Coronary artery (tissue), 2 donors: ENCODE data around the gene SYNC.
A peak's percentile ranks its signal among the peaks of the same experiment; 100 is the strongest.

Source experiments
- DNase-seq: peaks from one replicate; pipeline ENCODE4 v3.0.0-alpha.2; 2017; ENCODE audit warnings: low spot score
- H3K27ac ChIP-seq, 2 donors: fragments of 200-600 bp; sonication (generic); one replicate each; pipeline ENCODE4 v1.5.1; 2016 to 2019
- H3K4me3 ChIP-seq: fragments of 200-600 bp; sonication (generic); 2 replicates; pipeline ENCODE4 v1.5.1; 2016; ENCODE audit warnings: mild to moderate bottlenecking, moderate library complexity
- CTCF ChIP-seq: fragments of 200-600 bp; sonication (generic); IDR thresholded peaks from one replicate; pipeline ENCODE4 v1.5.1; 2019; ENCODE audit warnings: antibody characterized with exemption

The SYNC gene

GRCh38 chr1:32743380-32744070, 41.0 kb upstream of the SYNC start:
- H3K4me3 ChIP-seq: peak overlapping the region; percentile 91
- DNase-seq: no peak
- H3K27ac ChIP-seq: peak overlapping the region in 1 of 2 donors; percentile 77
- no peak for TF ChIP-seq CTCF

GRCh38 chr1:32742956-32743355, 40.4 kb upstream of the SYNC start:
- no peak for TF ChIP-seq CTCF
- H3K27ac ChIP-seq: peak overlapping the region; percentile 77
- DNase-seq: no peak
- peak overlapping the region; percentile 91 for H3K4me3 ChIP-seq

- Histone ChIP-seq H3K27ac (peak overlapping the region; percentile 77), H3K4me3 (peak overlapping the region; percentile 91)
- DNase-seq: no peak
- no peak for TF ChIP-seq CTCF
These were observed 39.8 kb upstream of the SYNC start for GRCh38 chr1:32742199-32742947.

- no peak for DNase-seq
- no peak for TF ChIP-seq CTCF
- Histone ChIP-seq H3K4me3 (peak overlapping the region; percentile 91), H3K27ac (peak overlapping the region; percentile 77)
These were observed 39.0 kb upstream of the SYNC start for GRCh38 chr1:32741413-32742198.

- H3K27ac ChIP-seq: peak overlapping the region; percentile 72 to 77
These were observed 38.5 kb upstream of the SYNC start for GRCh38 chr1:32741059-32741412.

More at GRCh38 chr1:32741059-32741412, 38.5 kb upstream of the SYNC start:
- no peak for TF ChIP-seq CTCF
- no peak for DNase-seq
- peak overlapping the region; percentile 91 for H3K4me3 ChIP-seq
